HCEC 1CT (cell line): ENCODE measurements around the gene IL6R.

Experiments
- DNase-seq: peaks from one replicate; pipeline ENCODE4 v3.0.0-alpha.2; 2017

Gene IL6R

DNA sequence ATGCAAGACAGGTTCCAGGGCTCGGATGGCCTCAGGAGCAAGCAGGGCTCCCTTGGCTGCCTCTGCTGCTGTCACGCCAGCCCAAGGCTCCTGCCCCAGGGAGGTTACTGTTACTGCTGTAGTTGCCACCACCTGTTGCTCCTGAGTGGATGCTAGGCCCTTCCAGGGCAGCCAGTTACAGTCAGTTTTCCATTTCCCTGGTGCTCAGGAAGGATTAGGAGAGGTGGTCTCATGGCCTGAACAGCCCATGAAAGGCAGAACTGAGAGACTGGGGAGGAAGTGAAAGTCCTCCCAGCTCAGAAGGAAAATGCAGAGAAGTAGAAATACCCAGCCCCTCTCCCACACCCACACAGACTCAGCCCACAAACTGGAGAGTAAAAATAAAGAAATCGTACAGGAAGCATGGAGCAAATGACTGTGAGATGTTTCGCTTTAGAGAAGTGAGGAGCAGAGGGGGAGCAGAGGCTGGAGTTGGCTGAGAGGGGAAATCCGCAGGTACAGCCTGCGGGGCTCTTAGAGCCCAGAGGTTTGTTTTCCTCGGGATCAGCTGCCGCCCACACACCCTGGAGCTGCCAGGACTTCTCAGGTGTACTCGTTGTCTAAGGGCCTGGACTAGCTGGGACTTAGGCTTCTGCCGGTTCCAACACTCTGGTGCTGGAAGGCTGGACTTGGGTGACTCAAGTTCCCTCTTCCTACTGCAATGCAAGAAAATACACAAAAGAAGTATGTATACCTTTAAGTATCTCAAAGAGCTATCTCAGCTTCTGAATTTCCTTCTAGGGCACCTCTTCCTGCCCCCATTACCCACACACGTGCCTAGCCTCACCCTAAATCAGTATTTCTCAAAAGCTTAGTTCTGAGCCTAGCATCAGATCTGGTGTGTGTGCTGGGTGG lies 2.3 kb downstream of the IL6R start:
- DNase-seq = no peak

DNA sequence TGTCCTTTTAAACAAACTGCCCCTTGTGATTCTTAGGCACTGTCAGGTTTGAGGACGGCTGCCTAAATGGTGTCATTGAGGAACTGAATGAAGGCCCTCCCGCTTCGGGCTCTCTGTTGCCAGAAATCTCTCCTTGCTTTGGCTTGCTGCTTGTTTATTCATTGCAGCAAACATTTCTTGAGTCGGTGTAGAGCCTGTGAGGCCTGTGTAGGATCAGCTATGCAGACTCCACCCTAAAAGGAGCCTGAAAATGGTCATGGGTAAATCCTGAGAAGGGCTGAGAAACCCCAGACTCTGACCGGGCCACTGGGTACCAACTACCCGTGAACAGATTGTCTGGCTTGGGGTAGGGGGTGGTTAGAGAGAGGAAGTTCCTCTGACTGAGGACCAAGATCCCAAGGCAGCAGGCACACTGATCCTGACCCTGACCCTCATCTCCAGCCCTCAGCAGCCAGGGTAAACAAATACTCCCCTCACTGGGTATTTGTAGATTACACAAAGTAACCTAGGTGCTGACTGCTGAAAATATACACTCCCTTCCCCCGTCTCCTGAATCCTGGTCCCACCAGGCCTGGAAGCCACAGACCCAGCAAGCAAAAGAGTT lies 3.1 kb downstream of the IL6R start:
- DNase-seq = no peak

DNA sequence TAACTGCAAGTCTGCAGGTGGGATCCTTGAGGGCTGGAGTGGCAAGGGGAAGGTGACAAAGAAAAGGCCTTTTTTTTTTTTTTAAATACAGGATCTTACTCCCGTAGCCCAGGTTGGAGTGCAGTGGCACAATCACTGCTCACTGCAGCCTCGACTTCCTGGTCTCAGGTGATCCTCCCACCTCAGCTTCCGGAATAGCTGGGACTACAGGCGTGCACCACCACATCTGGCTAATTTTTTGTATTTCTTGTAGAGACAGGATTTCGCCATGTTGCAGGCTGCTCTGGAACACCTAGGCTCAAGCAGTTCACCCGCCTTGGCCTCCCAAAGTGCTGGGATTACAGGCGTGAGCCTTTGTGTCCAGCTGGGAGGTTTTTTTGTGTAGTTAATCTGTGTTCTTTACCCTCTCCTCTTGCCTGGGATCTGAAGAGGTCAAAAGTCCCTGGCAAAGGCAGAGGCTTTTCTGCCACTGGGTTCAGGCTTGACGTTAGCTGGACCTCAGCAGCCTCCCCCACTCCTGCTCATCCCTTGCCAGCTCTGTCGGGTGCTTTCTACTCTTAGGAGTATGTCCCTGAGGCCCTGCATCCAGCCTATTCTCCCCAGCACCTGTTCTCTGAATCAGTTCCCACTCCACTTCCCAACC lies 5.2 kb downstream of the IL6R start:
- no peak for DNase-seq

DNA sequence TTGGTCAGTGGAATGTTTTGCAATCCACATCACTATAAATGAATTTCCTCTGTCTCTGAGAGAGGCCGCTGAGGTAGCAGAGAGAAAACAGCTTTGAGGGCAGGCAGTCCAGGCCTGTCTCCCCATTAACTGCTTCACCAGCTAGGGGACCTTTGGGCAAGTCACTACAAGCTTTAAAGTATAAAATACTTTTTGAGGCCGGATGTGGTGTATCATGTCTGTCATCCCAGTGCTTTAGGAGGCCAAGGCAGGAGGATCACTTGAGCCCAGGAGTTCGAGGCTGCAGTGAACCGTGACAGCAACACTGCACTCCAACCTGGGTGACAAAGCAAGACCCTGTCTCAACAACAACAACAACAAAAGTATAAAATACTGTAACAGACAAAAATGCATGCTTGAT lies 6.4 kb downstream of the IL6R start:
- DNase-seq = no peak

DNA sequence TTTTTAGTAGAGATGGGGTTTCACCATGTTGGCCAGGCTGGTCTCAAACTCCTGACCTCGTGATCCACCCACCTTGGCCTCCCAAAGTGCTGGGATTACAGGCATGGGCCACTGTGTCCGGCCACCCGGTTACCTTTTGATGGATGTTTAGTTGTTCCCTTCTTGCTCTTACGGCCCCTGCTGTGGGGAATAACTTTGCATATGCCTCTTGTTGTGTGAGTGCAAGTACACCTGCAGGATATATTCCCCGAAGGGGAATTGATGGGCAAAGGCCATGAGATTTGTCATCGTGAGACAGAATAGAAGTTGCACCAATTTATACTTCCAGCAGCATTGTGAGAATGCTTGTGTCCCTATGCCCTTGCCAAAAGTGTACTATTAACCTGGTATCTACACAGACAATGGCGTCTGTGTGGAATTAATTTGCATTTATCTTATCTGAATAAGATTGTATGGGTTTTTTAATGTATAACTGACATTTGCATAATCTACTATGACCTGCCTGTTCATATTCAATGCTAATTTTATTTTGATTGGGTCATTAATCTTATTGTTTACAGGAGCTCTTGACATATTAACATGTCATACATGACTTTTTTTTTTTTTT lies 8.1 kb downstream of the IL6R start:
- no peak for DNase-seq

DNA sequence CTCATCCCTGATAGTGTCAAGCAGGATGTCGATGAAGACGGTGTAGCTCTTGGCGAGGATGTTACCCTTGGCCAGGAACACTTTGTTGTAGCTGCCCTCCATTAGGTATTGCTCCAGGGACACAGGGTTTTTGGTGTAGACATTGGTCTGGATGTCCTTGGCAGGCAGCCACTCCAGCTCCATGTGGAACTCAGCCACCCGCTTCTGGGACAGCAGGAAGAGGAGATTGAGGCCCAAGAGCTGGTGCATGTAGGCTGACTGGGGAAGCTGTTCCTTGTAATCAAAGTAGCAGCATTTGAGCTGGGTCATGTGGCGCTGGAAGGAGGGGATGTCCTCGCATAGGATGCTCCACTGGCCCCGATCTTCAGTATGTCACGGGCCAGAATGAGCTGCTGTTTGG lies 9.5 kb downstream of the IL6R start:
- no peak for DNase-seq

DNA sequence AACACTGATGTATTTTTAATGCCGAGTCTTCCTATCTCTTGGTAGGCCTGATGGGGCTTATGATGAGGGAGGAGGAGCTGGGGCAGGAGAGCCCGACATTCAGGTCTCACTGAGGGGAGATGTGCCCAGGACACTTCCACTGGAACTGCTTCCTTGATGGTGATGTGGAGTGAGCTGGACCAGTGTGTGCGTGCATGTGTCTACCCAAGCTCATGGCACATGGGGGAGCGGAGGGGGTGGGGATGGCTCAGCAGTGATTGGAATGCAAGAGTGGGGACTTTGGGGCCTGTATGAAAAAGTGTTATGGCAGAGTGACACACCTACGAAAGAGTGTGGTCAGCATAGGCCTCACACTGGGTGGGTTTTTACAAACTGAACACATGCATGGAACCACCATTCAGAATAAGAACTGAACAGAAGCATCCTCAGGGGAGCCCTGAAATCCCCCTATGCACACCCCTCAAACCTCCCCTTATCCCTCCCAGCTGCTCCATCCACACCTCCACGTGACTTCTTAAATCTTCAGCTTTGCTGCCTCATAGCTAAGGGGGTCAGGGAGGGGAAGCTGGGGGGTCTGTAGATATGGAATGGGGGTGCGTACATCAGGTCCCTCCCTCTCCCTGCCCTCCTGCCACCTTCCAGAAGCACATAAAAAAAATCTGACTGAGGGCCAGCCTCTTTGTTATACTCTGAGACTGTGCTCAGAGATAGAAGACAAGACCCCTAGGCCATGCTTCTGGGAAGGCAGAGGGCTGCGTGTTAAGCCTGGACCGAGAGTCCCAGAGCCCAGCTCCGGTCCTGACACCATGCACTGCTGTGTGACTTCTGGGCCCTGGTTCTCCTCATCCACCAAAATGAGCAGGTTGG lies 11.6 kb downstream of the IL6R start:
- no peak for DNase-seq

DNA sequence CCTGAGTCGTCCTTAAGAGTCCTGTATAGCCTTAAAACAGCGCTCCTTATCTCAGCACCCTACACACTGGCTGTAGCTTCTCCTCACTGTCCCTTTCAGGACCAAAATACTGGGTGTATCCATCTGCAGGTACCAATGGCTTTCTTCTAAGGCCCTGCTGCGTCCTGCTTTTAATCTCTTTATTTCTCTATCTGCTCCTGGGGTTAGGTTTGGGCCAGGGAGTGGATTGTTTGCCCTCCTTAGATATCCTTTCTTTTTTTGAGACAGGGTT lies 12.1 kb downstream of the IL6R start:
- DNase-seq = no peak

DNA sequence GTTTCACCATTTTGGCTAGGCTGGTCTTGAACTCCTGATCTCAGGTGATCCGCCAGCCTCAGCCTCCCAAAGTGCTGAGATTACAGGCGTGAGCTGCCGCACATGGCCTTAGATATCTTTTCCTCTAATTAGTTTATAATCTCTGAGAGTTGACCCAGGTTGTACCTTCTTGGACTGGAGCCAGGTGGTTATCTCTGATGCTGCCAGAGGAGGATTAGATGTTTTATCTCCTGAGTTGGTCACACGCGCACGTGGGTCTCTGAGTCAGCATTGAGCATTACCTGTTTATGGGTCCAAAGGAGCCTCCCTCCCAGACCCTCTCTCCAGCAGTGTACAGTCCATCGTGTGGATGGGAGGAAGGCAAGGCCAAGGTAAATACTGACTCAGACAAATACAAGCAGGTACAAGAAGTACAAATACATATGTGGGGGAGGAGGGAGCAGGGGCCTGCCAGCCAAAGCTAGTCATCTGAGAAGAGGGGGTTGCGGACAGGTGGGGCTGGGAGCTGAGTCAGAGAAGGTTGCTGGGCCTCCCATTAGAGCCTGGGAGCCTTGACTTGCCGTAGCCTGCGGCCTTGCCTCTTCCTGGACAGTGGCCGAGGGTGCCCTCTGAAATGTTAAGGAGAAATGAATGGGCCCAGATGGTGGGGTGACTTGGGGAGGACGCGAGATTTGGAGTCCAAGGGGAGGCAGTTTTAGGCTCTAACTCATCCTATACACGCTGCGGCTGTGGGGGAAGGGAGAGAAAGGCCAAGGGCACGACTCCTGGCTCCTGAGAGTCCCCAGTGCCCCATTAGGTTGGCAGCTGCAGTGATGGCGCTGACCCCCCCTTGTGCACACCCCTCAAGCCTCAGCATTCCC lies 13.1 kb downstream of the IL6R start:
- DNase-seq = no peak

DNA sequence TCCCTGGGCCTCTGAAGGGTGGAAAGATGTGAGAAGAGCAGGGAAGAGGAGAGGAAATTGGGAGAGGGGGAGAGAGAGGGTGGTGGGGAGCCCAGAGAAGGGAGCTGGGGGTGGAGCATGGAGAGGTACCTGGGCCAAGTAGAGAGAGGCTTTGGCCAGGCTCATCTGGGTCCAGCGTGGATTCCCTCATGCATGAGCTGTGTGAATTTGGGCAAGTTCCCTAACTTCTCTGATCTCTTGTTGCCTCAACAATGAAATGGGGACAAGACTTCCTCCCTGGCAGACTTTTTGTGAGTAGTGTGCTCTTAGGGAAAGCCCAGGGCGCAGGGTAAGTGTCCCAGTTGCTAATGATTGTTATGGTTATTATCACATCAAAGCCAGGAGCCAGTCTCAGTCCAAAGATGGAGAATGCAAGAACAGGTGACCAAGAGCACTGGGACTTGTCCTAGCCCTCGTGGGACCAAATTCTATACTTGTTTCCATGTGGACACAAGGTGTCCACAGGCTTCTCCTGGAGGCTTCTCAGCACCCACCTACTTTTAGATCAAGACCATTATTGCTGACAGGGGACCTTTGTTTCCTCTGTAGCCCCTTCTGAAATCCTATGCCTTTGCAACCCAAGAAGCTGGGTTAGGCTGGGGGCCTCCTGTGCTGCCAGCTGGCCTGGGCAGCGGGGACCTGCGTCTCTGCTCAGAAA lies 13.9 kb downstream of the IL6R start:
- no peak for DNase-seq

DNA sequence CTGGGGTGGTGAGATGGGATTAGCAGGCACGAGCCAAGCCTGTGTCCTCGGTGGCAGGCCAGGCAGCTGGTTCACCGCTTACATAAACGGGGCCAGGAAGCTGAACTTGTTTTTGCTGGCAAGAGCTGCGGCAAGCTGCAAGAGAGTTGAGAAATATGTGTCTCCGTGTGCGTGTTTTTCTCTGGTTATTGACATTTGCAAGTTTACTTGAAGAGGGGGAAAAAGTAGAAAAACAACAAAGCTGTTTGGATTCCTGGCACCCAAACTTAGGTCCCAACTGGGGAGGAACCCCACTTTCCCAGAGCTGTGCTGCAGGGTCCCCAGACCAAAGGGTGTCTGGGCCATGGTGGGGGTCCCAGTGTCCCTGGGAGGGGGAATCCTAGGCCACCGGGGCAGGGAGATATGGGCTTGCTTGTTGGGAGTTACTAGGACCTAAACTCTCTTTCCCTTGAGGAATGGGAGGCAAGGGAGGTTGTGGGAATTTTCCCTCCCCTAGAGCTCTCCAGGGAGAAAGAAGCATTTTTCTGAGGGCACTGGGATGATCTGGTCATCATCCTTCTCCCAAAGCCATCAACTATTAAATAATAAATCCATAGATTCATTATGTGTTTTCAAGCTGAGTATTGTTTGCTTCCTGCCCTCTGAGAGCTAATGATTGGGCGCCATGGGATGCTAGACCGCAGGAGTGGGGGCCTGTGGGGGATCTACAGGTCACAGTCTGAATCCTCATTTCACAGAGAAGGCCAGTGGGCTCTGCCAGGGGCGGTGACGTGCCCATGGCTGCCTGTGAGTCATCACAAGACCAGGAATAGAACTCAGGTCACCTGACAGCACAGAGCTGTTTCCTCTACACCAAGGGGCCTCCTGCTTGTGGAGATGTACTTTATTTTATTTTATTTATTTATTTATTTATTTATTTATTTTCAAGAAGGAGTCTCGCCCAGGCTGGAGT lies 14.8 kb downstream of the IL6R start:
- peak; percentile 80 for DNase-seq

DNA sequence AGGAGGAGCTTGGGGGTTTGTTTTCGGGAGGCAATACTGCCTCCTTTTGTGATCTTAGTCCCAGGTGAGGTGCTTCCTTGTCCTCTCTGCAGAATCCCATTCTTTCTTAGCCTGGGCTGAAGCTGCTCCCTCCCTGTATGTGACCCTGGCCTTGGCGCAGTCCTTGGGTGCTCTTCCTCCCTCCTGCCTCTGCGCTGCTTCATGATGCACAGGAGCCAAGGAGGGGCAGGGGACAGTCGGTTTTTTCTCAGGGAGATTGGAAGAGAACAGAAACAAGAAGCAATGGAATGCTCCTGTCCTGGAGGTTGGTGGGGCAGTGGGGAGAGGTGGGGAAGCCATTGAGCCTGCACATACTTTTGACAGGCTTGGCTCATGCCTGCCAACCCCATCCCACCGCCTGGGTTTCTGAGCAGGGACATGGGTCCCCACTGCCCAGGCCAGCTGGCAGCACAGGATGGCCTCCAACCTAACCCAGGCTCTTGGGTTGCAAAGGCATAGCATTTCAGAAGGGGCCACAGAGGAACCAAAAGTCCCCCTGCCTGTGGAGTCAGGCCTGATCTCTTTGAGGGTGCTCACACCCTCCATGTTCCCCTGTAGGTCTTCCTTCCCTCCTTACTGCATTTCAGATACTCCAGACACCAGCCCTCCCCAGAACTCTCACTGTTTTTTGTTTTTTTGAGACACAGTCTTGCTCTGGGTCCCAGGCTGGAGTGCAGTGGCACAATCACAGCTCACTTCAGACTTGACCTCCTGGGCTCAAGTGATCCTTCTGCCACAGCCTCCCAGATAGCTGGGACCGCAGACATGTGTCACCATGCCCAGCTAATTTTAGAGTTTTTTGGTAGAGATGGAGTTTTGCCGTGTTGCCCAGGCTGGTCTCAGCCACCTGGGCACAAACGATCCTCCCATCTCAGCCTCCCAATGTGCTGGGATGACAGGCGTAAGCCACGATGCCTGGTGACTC lies 16.1 kb downstream of the IL6R start:
- no peak for DNase-seq

DNA sequence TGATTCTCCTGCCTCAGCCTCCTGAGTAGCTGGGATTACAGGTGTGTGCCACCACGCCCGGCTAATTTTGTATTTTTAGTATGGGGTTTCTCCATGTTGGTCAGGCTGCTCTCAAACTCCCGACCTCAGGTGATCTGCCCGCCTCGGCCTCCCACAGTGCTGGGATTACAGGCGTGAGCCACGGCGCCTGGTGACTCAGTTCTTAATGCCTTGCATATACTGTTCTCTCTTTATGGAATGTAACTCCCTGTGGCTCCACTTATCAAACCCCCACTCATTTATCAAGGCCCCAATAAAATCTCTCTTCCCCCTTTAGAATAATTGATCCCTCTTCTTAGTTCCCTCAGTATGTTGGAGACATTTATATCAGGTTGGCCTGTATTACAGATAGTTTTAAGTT lies 16.9 kb downstream of the IL6R start:
- peak; percentile 59 for DNase-seq

DNA sequence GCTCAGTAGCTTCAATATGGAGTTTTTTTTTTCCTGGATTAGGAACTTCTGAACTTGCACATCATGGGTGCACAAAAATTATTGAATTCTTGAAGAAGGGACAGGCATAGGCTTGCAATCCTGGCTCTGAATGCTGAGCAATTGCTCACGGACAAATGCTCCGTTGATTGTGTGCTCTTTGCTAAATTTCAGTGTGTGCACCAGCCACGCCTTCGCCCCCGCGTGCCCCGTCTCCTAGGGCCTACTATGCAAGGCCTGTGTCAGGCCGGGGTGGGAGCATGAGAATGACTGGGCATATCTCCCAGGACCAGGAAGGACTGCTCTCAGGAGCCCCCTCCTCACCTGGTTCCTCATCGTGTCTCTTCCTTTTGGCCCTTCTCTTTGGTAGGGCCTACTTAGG lies 17.4 kb downstream of the IL6R start:
- DNase-seq = no peak

DNA sequence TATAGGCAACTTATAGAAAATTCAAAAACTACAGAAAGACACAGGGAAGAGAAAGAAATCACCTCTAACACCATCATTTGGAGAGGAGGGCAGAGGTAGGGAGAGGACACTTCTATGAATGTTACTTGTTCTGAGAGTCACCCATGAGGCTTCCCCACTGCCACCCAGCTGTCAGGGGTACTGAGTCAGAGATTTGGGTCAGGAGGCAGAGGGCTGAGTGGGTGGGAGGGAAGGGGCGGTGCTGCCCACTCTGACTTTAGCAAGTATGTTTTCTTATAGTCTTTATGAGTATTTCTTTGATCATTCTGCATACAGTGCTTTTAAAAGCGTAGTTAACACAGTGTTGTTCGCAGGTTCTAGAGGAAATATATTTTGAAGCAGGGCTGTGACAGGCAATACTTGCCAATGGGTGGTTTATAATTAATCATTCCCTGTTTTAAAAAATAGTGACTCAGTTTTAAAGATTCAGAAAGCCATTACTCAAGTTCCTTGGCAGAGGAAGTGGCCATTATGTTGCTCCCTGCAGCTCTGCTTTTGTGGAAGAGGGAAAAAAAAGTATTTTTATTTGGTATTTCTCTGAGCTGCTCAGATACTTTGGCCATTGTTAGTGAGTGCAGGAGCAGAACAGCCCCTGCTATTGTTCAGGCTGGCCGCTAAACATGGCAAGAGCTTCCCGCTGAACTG lies 18.3 kb downstream of the IL6R start:
- DNase-seq = peak; percentile 76

DNA sequence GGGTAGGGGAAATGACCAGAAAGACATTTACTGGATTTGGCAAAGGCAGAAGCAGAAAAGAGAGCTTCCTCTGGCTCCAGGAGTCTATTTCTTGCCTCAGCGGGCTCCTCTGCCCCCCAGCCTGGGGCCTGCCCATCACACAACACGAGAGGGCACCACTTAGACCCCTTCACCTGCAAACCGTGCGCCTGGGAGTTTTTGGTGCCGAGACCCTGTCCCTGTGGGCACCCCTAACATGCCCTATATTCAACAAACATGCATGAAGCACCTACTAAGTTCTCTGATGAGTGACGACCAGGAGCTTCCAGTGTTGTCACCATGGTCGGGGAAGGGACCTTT lies 18.8 kb downstream of the IL6R start:
- no peak for DNase-seq

DNA sequence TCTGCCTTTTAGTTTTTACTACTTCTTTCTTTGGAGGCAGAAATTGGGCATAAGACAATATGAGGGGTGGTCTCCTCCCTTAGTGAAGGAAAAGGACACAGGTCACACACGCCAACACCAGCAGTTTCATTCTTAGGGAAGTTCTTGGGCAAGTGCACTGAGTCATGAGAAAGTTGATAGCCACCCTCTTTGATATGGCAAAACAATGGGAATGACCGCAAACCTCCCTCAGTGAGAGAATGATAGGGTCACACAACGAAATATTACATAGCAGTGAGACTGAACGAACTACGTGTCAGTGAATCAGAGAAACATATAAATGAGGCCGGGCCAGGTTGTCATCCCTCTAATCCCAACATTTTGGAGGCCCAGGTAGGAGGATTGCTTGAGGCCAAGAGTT lies 20.0 kb downstream of the IL6R start:
- DNase-seq = no peak
